Stimulated activated naive CD4-positive, alpha-beta T cell (primary cell): Measurements from ENCODE around the gene P2RY4.
"Not testable (repeated sequence)": the region's sequence is repeated elsewhere in the genome, so short reads cannot be mapped to it uniquely, and the experiment has no call there.

Experiments used
- DNase-seq, 6 experiments: peaks; one replicate each; lab custom pipeline; 2025; lab: John Stamatoyannopoulos, UW

Gene P2RY4

GRCh38 chrX:70243601-70244000 lies 16.4 kb downstream of the P2RY4 start:
- DNase-seq = not testable (repeated sequence)

DNA sequence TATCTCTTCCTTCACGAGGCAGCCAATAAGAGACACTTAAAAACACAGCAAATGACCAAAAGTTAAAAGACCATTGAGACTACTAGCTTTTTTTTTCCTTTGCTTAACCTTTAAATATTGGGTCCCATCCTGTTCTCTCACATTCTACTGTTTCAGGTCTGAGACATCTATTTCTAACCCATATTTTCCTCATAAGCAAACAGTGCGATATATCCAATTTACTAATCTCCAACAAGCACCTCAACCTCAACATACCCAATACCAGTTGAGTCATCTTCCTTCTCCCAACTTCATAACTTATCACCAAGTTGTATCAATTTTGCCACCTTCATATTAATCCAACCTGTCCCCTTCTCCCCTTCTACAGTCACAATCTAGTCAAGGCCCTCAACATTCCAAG lies 18.5 kb downstream of the P2RY4 start:
- DNase-seq = no peak

GRCh38 chrX:70240751-70241150 lies 19.3 kb downstream of the P2RY4 start:
- DNase-seq = no peak

DNA sequence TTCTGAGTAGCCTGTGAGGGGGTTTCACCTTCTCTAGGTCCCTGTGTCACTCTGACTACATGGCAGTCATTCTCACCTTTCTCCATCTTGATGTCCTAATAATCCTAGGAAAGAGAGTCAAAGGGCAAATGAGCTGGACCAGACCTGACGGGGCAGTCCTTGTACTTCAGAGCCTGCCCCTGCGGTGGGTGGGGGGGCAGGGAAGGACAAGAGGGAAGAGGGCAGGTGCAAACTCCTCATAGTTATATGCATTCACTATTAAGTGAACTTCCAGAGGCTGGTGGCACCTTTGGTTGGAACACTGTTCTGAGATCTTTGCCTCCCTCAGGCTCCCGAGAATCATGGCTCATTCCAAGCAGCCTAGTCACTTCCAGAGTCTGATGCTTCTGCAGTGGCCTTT lies 25.6 kb downstream of the P2RY4 start, which contains the start of gene AWAT1:
Gene AWAT1, plus strand, starts transcription at position 301 of the 400 bp plus-strand sequence. Its CDS starts 41 bp downstream, at position 342.
- DNase-seq = no peak

DNA sequence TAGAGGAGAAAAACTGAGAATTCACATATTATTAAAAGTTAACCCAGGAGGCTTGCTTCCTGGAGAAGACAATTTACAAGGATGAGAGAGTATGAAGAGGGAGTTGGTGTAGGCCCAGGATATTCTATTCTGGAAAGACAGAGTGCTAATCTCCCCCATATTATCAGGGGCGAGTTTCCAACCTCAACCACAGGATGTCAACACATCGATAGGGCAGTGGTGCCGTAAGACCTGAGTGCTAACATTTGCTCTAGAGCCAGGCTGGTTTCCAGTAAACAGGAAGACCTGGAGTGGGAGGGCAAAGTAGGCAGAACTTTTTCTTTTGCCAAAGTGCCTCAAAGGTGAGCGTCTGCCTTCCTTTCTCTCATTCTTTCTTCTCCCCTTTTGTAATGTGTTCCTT lies 28.3 kb downstream of the P2RY4 start:
- DNase-seq = no peak

GRCh38 chrX:70226687-70227086 lies 33.3 kb downstream of the P2RY4 start:
- no peak for DNase-seq

DNA sequence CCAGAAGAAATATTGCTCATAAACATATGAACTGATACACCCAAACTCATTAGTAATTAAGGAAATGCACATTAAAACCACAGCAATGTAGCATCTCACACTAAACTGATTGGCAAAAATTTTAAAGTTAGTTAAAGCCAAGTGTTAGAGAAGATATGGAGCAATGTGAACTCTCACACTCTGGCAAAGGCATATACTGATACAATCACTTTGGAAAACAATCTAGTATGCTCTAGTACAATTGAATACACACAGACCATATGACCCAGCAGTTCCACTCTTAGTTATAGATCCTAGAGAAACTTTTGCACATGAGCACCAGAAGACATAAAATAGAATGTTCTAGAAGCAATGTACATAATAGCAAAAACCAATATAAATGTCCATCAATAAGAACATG lies 34.0 kb downstream of the P2RY4 start:
- DNase-seq = no peak

GRCh38 chrX:70219938-70220764 lies 39.9 kb downstream of the P2RY4 start:
- no peak for DNase-seq

DNA sequence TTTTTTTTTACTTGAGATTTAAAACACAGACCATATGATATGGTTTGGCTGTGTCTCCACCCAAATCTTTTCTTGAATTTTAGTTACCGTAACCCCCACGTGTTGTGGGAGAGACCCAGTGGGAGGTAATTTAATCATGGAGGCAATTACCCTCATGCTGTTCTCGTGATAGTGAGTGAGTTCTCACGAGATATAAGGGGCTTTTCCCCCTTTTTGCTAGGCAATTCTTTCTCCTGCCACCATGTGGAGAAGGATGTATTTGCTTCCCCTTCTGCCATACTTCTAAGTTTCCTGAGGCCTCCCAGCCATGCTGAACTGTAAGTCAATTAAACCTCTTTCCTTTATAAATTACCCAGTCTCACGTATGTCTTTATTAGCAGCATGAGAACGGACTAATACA lies 50.4 kb downstream of the P2RY4 start:
- not testable (repeated sequence) for DNase-seq

GRCh38 chrX:70208479-70208878 lies 51.5 kb downstream of the P2RY4 start:
- no peak for DNase-seq
